GM19372 (cell line): ENCODE data around the gene METAP1D.

Source experiments
- ATAC-seq: cut with Tn5 transposase; IDR thresholded peaks from one replicate; pipeline ENCODE4 v1.9.1; 2021; ENCODE audit warnings: mild to moderate bottlenecking, low read depth, moderate library complexity; ENCODE audit not compliant: unreplicated experiment

METAP1D gene

DNA sequence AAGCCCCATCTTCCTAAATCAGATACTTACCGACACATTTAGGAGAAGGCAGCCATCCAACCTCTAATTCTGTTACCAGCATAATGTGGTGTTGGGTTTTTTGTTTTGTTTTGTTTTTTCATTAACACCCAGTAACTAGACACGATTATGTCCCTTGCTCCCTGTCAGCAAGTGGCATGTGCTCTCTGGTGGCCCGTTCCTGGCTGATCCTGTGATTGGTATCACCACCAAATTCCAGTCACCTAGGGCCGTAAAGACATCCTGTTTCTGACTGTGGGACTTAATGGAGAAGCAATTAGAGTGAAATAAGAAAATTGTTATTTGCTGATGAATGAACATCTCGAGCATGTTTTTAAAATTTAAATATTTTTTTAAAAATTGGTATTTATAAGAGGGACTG is 79.7 kb downstream of the METAP1D start:
- no peak for ATAC-seq

DNA sequence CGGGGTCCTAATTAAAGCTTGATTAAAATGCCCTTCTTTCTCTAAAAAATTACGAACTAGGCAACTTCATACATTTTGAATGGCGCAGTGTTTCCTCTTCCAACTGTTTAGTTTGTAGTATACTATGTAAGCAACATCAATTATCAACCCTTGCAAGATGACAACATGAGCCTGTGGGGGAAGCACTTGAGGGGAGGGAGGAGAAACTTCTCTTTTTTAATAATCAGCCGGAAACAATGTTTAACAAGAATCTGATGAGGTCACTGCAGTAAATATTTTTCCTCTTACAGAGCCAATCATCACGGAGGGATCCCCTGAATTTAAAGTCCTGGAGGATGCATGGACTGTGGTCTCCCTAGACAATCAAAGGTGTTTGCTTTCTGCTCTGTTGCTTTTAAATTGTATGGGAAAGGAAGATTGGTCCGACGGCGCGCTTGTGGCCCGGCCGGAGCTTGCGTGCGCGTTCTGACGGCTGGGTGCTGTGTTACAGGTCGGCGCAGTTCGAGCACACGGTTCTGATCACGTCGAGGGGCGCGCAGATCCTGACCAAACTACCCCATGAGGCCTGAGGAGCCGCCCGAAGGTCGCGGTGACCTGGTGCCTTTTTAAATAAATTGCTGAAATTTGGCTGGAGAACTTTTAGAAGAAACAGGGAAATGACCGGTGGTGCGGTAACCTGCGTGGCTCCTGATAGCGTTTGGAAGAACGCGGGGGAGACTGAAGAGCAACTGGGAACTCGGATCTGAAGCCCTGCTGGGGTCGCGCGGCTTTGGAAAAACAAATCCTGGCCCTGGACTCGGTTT is 80.3 kb downstream of the METAP1D start:
- ATAC-seq = no peak

DNA sequence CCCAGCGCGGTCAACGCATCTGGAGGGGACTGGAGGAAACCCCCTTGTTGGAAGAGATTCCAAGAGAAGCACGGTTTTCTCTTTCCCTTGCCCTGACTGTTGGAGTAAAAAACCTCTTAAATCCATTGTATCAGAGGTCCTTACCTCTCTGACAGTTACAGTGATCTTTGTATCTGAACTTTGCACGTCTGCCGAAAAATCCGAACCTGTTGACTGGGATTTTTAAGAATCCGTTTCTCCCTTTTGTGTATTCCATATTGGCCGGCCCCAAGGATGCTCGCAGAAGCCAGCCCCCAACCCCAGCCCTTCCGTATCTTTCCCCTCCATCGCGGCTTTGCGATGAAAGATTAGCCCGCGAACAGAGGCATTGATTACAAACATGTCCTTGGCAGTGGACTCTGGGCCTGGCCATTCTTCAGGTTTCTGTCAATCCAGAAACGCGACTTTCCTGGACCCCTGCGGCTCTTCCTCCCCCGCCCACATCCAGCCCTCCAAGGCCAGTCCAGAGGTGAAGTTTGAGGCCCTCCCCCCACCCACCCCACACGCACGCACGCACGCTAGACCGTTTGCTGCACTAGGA is 81.0 kb downstream of the METAP1D start:
- no peak for ATAC-seq

DNA sequence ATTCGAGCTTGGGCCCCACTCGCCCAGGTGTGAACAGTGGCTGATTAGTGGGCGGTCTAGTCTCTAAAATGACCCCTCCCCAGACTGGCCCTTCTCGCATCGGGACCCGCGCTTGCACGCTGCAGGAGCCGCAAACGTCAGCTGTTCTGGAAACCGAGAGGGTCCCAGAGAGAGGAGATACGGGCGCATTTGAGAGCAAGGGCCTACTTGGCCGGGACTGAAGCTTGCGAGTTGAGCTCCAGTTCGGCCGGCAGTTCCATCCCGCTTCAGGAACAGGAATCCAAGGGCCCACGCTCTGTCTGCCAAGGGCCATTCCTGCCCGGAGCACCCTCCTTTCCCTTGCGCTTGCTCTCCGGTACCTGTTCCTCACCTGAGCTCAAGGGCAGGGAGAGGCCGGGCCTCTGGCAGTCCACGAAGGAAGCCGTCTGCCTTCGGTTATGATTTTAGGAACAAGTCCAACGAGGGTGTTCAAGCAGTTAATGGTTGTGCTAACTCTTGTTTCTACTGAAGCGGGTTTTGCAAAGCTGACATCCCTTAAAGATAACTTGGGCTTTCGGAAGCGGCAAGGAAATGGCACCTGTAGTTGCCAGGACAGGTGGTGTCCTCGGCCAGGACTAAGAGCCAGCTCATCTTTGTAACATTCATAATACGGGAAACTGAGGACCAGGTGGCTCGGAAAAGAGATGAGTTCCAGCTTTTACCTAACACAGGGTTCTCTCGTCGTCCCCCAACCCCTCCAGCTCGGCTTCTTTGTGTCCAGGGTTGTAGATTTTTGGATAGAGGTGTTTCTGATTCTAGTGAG is 81.7 kb downstream of the METAP1D start:
- ATAC-seq = no peak

DNA sequence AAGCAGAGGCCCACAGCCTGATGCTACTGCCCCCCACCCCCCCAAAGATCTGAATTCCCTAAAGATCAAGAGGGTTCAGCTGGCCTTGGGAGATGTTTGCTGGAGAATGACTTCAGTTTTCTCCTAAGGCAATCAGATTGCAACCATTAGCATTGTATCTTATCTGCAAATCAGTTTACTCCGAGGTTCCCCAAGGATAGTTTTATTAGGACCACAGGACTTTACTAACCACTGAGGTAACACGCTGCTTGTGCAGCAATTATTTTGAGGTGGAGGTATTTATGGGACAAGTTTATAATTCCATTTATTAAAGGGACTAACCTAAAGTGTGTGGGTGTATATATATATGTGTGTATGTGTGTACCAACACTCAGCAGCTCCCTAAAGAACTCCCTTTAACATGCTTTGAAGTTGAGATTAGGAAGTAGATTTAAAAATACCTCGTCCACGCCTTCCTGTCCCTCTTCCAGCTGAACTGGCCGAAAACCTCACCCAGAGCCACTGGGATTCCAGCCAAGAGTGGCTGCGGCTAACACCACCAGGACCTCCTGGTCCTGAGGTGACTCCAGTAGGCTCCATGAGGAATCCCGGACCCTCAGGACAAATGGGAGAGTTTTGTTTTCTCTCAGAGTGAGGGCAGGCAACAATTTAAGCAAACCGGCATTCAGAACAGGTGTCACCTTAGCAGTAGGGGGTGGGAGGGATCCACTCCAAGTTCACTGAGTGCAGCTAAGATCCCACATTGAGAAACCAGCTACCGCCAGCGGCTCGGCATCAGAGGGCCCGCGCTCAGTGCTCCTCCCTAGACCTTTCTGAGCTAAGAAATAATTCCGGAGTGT is 82.6 kb downstream of the METAP1D start:
- no peak for ATAC-seq

DNA sequence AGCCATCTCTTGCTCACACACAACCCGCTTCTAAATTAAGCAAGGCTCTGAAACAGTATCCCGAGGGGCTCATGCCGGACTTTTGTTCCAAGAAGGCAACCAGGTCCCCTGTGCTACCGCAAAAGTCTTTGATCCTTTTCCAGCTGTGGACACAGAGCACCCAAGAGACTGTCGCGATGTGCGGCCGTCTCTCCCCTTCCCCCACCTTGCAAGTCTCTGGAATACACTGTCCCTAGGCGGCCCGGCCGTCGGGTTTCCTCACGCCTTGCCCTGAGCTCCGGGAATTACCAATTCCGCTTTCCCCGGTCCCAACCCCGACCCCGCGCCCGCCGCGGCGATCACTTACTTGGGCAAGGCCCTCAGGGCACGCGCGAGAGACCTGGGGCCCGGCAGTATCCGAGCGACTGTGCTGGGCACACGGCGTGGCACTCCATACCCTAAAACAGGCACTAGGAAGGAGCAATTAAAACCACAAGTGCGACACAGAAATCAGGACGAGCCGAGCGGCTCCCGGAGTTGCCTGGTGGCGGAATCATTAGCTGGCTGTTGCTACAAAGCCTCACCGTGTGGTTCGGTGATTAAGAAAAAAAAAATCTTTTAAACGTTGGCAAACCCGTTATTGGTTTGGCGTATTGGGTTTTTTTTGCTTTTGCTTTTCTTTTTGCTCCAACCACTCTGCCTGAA is 83.3 kb downstream of the METAP1D start:
- ATAC-seq = no peak

DNA sequence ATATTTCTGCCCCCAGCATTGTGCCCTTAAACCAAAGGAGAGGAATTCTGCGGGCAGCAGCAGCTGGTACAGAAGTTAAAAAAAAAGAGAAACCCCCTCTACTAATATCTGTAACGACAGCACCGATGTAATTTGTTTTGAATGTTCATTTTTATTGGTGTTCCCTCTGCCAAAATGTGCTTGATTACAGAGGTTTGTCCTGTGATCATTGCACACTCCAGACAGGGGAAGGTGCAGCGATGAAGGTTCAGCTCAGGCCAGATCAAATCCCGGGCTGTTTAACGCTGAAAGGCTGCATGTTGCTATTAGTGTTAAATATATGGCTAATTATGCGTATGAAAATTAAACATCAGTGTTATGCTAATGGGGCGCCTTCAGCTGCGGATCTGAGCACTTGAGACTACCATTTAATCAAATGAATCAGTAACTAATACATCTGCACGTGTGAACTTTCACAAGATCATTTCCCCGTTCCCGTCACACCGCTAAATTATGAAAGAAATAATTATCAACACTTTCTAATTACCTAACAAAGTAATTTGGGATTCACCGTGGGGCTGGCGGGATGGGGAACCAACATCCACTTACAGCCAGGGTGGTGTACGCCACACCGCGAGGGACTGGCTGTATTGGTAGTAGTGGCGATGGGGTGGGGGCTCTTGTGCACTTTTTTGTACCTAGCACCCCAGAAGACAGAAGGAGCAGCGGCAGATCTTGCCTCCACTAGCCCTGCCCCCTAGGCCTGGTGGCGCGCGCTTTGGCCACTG is 84.1 kb downstream of the METAP1D start:
- ATAC-seq = no peak

DNA sequence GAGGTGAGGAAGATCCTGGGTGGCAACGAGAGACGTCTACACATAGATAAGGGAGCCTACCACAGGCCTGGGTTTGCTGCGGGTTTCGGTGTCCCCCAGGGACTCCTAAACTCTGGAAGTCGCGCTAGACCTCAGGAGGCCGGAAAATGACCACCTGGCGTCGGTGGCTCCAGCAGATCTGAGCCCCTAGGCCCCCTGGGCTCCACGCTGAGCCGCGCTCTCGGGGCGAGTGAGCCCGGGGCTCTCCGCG is 84.6 kb downstream of the METAP1D start:
- ATAC-seq = no peak

DNA sequence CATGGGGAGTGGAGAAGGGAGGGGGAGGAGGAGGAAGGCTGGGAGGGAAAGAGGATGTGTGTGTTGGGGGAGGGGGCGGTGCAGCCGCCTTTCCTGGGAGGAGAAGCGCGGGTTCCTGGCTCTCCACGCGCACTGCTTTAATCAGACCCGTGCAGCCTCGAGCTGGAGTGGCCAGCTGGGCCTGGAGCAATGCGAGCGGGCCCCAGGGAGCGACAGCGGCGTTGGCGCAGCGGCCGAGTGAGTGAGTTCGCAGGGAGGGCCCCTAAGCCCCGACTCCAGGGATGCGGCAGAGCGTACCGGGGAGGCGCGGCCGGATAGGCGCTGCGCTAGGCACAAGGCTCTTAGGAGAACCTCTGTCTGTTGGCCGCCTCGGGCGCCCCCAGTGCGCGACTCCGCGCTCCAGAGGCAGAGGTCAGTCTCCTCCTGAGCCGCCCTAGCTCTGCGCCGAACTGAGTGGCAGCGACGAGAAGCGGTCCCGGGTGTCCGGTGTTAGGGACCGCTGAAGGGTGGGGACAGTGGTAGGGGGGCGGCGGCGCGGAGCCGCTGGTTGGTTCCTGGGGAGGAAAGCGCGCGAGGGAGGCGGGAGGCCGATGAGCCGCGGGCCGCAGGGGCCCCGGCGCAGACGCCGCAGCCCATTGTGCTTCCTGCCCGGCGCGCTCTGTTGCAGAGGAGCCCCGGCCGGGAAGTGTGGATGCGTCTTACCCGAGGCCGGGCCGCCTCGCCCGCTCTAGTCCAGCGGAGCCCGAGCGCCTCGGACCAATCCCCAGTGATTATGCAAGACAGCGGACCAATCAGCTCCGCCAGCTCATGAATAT is 85.1 kb downstream of the METAP1D start:
- peak; percentile 86 for ATAC-seq

DNA sequence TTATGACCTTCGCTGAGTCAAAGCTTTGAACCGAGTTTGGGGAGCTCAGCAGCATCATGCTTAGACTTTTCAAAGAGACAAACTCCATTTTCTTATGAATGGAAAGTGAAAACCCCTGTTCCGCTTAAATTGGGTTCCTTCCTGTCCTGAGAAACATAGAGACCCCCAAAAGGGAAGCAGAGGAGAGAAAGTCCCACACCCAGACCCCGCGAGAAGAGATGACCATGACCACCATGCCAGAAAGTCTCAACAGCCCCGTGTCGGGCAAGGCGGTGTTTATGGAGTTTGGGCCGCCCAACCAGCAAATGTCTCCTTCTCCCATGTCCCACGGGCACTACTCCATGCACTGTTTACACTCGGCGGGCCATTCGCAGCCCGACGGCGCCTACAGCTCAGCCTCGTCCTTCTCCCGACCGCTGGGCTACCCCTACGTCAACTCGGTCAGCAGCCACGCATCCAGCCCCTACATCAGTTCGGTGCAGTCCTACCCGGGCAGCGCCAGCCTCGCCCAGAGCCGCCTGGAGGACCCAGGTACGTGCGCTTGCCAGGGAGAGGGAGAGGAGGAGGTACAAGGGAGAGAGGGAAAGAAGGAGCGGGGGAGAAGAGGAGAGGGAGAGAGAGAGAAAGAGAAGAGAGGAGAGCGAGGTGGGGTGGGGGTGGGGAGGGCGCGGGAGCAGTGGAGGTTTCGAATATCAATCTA is 85.9 kb downstream of the METAP1D start, which contains the start of gene DLX1:
Gene DLX1, plus strand, starts transcription at position 48 of the 700 bp plus-strand sequence. Its CDS starts 171 bp downstream, at position 219.
- ATAC-seq = no peak

DNA sequence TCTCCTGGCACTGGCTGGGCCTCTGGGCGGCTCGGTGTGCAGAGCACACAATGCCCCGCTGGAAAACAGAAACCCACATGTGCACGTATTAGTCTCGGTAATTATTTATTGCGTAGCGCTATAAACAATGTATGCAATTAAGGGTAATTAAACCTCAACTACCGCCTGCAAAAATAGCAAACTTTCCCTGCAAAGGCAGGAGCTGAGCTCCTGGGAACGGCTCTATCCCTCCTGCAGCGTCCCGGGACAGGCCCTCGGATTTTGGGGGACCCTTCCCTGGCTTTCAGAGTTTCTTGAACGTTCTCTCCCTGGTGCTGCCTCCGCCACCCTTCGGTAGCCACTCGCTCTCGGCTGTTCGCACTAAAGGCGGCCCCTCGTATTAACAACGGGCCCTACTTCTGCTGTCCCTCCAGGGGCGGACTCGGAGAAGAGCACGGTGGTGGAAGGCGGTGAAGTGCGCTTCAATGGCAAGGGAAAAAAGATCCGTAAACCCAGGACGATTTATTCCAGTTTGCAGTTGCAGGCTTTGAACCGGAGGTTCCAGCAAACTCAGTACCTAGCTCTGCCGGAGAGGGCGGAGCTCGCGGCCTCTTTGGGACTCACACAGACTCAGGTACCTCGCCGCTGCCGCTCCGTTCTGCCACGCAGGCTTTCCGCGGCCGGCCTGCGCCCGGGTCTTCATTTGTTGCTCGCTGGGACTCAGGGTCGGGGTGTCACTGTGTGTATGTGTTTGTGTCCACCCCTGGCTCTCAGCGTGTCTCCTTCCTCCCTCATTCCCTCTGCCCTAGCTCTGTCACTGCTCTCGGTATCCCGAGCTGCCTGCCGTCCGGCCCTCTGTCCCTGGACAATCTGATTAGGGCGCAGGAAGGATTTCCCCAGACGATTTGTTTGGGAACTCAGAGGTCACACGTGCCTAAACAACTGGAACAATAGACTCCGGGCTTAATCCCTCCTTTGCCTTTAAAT is 86.8 kb downstream of the METAP1D start:
- ATAC-seq = no peak

DNA sequence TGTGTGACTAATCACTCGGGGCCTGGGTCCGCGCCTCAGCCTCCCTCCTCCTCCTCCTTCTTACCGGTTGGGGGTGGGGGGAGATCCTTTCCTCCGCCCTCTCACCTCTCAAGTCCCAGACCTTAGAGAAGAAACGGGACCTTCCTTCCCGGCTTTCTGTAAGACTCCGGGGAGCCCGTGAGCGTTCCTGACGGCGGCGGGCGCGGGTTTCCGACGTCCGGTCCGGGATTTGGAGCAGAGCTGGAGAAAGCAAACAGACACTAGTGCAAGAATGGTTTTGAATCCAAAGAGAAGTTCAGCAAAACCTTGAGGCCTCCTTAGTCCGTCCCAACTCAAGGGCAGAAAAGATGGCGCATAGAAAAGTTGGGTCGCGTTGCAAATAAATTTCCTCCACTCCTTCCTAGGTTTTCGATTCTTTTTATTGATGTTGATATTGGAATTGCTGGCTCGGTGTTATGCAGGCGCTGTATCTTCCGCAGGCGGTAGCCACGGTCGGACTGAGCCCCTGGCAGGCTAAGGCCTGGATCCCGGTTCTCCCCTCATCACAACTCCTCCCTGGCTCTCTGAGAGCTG is 87.5 kb downstream of the METAP1D start:
- ATAC-seq = no peak

DNA sequence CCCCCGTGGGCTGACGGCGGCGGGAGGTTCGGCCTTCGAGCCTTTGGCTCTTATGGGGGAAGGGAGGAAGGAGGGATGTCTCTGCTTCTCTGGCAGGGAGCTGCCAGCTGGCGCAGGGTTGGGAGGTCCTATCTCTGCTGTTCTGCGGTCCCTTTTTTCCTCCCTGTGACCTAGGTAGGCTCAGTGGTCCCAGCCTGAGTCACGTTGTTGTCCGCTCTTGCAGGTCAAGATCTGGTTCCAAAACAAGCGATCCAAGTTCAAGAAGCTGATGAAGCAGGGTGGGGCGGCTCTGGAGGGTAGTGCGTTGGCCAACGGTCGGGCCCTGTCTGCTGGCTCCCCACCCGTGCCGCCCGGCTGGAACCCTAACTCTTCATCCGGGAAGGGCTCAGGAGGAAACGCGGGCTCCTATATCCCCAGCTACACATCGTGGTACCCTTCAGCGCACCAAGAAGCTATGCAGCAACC is 88.1 kb downstream of the METAP1D start:
- ATAC-seq = no peak

DNA sequence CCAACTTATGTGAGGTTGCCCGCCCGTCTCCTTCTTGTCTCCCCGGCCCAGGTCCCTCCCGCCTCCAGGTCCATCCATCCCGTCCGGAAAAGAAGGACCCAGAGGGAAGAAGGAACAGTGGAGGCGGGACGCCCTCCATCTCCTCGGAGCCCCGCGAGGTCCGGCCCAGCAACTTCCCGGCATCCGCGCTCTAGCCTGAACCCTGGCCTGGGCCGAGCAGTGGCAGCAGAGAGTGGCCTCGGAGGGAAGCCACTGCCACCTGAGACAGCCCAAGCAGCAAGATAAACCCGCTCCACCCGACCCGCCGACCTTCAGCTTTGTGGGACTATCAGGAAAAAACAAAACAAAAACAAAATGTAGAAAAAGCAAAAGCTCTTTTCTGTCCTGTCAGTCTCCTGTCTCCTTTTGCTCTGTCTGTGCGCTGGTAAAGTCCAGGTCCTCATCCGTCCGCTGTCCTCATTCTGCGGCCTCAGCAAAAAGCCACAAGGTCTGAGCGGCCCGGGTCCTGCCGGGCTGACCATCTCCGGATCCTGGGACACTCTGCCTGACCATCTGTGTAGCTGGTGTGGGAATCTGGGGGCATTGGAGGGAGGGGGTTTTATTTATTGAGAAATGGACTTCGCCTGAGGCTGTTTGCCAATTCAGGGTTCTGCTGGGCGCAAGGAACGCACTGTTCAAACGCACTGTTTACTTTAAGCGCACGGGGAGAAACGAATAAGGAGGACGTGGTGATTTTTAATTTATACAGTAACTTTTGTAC is 88.7 kb downstream of the METAP1D start:
- ATAC-seq = no peak

DNA sequence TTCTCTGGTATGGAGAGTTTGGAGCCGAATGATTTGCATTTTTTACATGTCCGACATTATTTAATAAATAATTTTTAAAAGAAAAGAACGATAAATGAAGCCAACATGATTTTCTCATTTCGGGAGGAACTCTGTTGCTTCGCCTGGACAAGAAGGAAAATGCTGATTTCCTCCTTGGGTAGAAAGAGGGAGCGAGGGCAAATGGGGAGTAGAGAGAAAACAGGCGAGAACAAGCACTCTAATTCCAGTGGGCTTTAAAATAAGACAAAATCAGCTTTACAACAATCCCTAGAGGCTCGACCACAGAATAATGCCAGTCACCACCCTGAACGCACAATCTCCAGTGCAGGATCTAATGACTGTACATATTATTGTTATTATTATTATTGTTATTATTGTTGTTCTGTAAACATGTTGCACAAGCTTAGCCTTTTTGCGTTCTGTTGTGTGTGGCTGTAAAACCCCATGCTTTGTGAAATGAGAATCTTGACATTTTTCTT is 89.3 kb downstream of the METAP1D start:
- no peak for ATAC-seq

DNA sequence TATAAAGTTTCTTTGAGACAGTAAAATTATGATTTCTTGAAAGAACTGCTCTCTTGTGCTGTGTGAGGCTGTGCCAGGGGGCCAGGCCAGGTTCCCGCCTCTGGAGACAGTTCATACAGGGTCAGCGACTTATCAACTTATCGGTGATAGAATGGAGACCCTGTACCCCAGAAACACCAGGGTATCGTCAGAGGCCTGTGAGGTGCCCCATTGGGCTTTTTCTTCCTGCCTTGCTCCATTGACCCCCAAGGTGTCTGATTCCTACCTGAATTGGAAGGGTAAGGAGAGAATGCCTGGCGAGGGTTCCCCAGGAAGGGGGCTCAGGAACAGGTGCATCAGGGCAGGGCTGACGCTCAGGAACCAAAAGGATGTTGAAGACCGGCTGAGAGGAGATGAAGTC is 89.9 kb downstream of the METAP1D start:
- ATAC-seq = no peak
